PC-3 (cell line): ENCODE results near the gene DKKL1. TPM values are rescaled to one million over a fixed set of nuclear protein-coding genes. Genes with fewer than 3 reads are reported as not detected.

Experiments used
- ATAC-seq: fragments of 200-7000 bp; cut with Tn5 transposase; 2 replicates; pipeline ENCODE4 v1.9.1; 2020; ENCODE audit warnings: mild to moderate bottlenecking, moderate library complexity
- BruUV-seq: library from RNA; stranded (reverse); fragments of 400-500 nt; replicated peaks from 2 replicates; lab custom pipeline; 2021; lab: Mats Ljungman, UMichigan
- CTCF ChIA-PET: fragments of 300-600 bp; sonication (Branson Sonifier 250); formaldehyde crosslinking; loops from one replicate; lab custom pipeline; 2022; ENCODE audit warnings: antibody characterized with exemption; lab: Charles Lee
- POLR2A ChIA-PET: fragments of 300-600 bp; sonication (Branson Sonifier 250); formaldehyde crosslinking; loops from one replicate; lab custom pipeline; 2022; ENCODE audit warnings: antibody characterized with exemption; ENCODE audit not compliant: unreplicated experiment; lab: Charles Lee
- DNase-seq: peaks from one replicate; pipeline ENCODE4 v3.0.0-alpha.2; 2015
- H2AFZ ChIP-seq: fragments of 300-600 bp; sonication (generic); 2 replicates; pipeline ENCODE4 v1.6.0; 2016; ENCODE audit warnings: antibody characterized with exemption, low read length
- H3F3A ChIP-seq: fragments of 300-600 bp; sonication (generic); one replicate; pipeline ENCODE4 v1.6.0; 2017; ENCODE audit warnings: antibody characterized with exemption, low read length, control low read depth, mild to moderate bottlenecking; ENCODE audit not compliant: unreplicated experiment
- H3K27ac ChIP-seq: fragments of 300-600 bp; sonication (generic); 2 replicates; pipeline ENCODE4 v1.5.1; 2016; ENCODE audit warnings: mild to moderate bottlenecking, low read length
- H3K27me3 ChIP-seq: fragments of 300-600 bp; sonication (generic); 2 replicates; pipeline ENCODE4 v1.6.1; 2016; ENCODE audit warnings: low read length, mixed read lengths
- H3K36me3 ChIP-seq: fragments of 300-600 bp; sonication (generic); 2 replicates; pipeline ENCODE4 v1.6.1; 2016; ENCODE audit warnings: low read depth, mixed run types, low read length, mixed read lengths
- H3K4me1 ChIP-seq: fragments of 300-600 bp; sonication (generic); 2 replicates; pipeline ENCODE4 v1.5.1; 2016; ENCODE audit warnings: low read length; ENCODE audit not compliant: insufficient read depth
- H3K4me2 ChIP-seq: fragments of 300-600 bp; sonication (generic); 2 replicates; pipeline ENCODE4 v1.6.0; 2016; ENCODE audit warnings: low read length
- H3K4me3 ChIP-seq: fragments of 300-600 bp; sonication (generic); 2 replicates; pipeline ENCODE4 v1.5.1; 2016; ENCODE audit warnings: mild to moderate bottlenecking, low read length, mixed read lengths
- H3K79me2 ChIP-seq: fragments of 300-600 bp; sonication (generic); 2 replicates; pipeline ENCODE4 v1.6.1; 2017; ENCODE audit warnings: low read length, mixed read lengths
- H3K9ac ChIP-seq: fragments of 300-600 bp; sonication (generic); 2 replicates; pipeline ENCODE4 v1.6.0; 2016; ENCODE audit warnings: mild to moderate bottlenecking, low read length
- H3K9me2 ChIP-seq: fragments of 300-600 bp; sonication (generic); replicated peaks from 2 replicates; pipeline ENCODE4 v1.6.1; 2016; ENCODE audit warnings: mixed run types, low read length, mixed read lengths
- H3K9me3 ChIP-seq: fragments of 300-600 bp; sonication (generic); 2 replicates; pipeline ENCODE4 v1.6.1; 2016; ENCODE audit warnings: low read length, mixed read lengths
- H4K20me1 ChIP-seq: fragments of 300-600 bp; sonication (generic); 2 replicates; pipeline ENCODE4 v1.6.1; 2016; ENCODE audit warnings: low read length, mixed read lengths
- EZH2 ChIP-seq: fragments of 300-600 bp; sonication (generic); IDR thresholded peaks from one replicate; pipeline ENCODE4 v1.6.1; 2017; ENCODE audit warnings: antibody characterized with exemption, mild to moderate bottlenecking, low read length; ENCODE audit not compliant: unreplicated experiment
- EZH2phosphoT487 ChIP-seq: fragments of 300-600 bp; sonication (generic); IDR thresholded peaks from 2 replicates; pipeline ENCODE4 v1.6.1; 2018; ENCODE audit warnings: mild to moderate bottlenecking, antibody characterized with exemption, low read length, borderline replicate concordance
- intact Hi-C: fragments of 100-400 bp; cut with micrococcal nuclease; formaldehyde crosslinking; loops from 2 replicates; pipeline ENCODE4 v1.9.0; 2023
- total RNA-seq: library from RNA; depleted of rRNA; stranded (reverse); fragments of >200 nt; gene quantifications from 2 replicates; pipeline ENCODE4 v1.2.3, GENCODE V29; 2014
- TF ChIP-seq, protein P1 (sequence below): fragments of 300-600 bp; sonication (generic); conservative IDR thresholded peaks from 2 replicates; pipeline ENCODE4 v1.5.1; 2017; ENCODE audit warnings: antibody characterized with exemption, low read depth, mild to moderate bottlenecking, low read length

Gene DKKL1
- total RNA-seq, 1 experiment from 2014 or later = 2.4 TPM

GRCh38 chr19:49411681-49412326 is 48.1 kb downstream of the DKKL1 start:
- no peaks in the 10 kb centered on the region for H3K9me3 ChIP-seq
- H3K9me2 ChIP-seq = no peaks in the 10 kb centered on the region
- H3K36me3 ChIP-seq = no peaks in the 10 kb centered on the region
- intact Hi-C loops = no loop called here
- H3F3A ChIP-seq = no peaks in the 10 kb centered on the region
- peaks cover 15% of the 10 kb centered on the region for H3K27me3 ChIP-seq
- H3K4me3 ChIP-seq = no peak overlapping the region
- H3K4me1 ChIP-seq = no peaks in the 10 kb centered on the region
- no peak overlapping the region for H3K4me2 ChIP-seq
- ATAC-seq = no peak
- TF ChIP-seq EZH2 (no peak), EZH2phosphoT487 (no peak)
- TF ChIP-seq, protein P1, sequence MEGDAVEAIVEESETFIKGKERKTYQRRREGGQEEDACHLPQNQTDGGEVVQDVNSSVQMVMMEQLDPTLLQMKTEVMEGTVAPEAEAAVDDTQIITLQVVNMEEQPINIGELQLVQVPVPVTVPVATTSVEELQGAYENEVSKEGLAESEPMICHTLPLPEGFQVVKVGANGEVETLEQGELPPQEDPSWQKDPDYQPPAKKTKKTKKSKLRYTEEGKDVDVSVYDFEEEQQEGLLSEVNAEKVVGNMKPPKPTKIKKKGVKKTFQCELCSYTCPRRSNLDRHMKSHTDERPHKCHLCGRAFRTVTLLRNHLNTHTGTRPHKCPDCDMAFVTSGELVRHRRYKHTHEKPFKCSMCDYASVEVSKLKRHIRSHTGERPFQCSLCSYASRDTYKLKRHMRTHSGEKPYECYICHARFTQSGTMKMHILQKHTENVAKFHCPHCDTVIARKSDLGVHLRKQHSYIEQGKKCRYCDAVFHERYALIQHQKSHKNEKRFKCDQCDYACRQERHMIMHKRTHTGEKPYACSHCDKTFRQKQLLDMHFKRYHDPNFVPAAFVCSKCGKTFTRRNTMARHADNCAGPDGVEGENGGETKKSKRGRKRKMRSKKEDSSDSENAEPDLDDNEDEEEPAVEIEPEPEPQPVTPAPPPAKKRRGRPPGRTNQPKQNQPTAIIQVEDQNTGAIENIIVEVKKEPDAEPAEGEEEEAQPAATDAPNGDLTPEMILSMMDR = no peak
- no TSS peak for BruUV-seq
- ChIA-PET POLR2A (no interaction called here), CTCF (no interaction called here)
- no peak overlapping the region for H3K9ac ChIP-seq
- H2AFZ ChIP-seq = no peak overlapping the region
- H4K20me1 ChIP-seq = no peaks in the 10 kb centered on the region
- no peak overlapping the region for H3K27ac ChIP-seq
- no peak for DNase-seq
- H3K79me2 ChIP-seq = no peaks in the 10 kb centered on the region

GRCh38 chr19:49413348-49413747 is 49.7 kb downstream of the DKKL1 start:
- ATAC-seq (no peak), DNase-seq (no peak)
- CTCF ChIA-PET = no interaction called here
- Histone ChIP-seq H3K79me2 (no peaks in the 10 kb centered on the region), H3K4me1 (no peaks in the 10 kb centered on the region), H2AFZ (no peak overlapping the region), H4K20me1 (no peaks in the 10 kb centered on the region), H3K27me3 (peaks cover 30% of the 10 kb centered on the region), H3K9ac (no peak overlapping the region), H3K9me3 (no peaks in the 10 kb centered on the region), H3F3A (no peaks in the 10 kb centered on the region), H3K4me3 (no peak overlapping the region), H3K27ac (no peak overlapping the region), H3K9me2 (no peaks in the 10 kb centered on the region), H3K36me3 (no peaks in the 10 kb centered on the region), H3K4me2 (no peak overlapping the region)
- intact Hi-C loops = no loop called here
- BruUV-seq = no TSS peak
- POLR2A ChIA-PET = no interaction called here
- no peak for TF ChIP-seq EZH2
- TF ChIP-seq EZH2phosphoT487 = no peak
- TF ChIP-seq, protein P1 = no peak

- intact Hi-C loops = no loop called here
- H3K27ac ChIP-seq = no peak overlapping the region
- no peak overlapping the region for H3K9ac ChIP-seq
- no TSS peak for BruUV-seq
- ChIA-PET CTCF (no interaction called here), POLR2A (no interaction called here)
- DNase-seq (no peak), ATAC-seq (no peak)
- TF ChIP-seq, protein P1 = no peak
- TF ChIP-seq EZH2phosphoT487 = no peak
- TF ChIP-seq EZH2 = no peak
- H3K9me3 ChIP-seq = no peaks in the 10 kb centered on the region
- no peaks in the 10 kb centered on the region for H3K79me2 ChIP-seq
- no peaks in the 10 kb centered on the region for H4K20me1 ChIP-seq
- H2AFZ ChIP-seq = no peak overlapping the region
- no peak overlapping the region for H3K4me3 ChIP-seq
- H3K4me1 ChIP-seq = no peaks in the 10 kb centered on the region
- H3K36me3 ChIP-seq = no peaks in the 10 kb centered on the region
- no peaks in the 10 kb centered on the region for H3F3A ChIP-seq
- H3K27me3 ChIP-seq = peaks cover 39% of the 10 kb centered on the region
- no peak overlapping the region for H3K4me2 ChIP-seq
- no peaks in the 10 kb centered on the region for H3K9me2 ChIP-seq
These were observed 50.6 kb downstream of the DKKL1 start for GRCh38 chr19:49414256-49414655.
